ENCODE results near the gene EHF.

- no peak for TF ChIP-seq CTCF (IDR thresholded peaks at IDR 0.05; ENCODE audit: poor library complexity, severe bottlenecking)
- TF ChIP-seq EZH2 (IDR thresholded peaks at IDR 0.05; ENCODE audit: borderline replicate concordance, insufficient read depth, low read length, poor library complexity, severe bottlenecking) = no peak
- TF ChIP-seq POLR2AphosphoS5 (IDR thresholded peaks at IDR 0.05) = no peak
- no peak for TF ChIP-seq TAF1 (IDR thresholded peaks at IDR 0.05; ENCODE audit: low read depth)
- no peak for TF ChIP-seq EP300 (conservative IDR thresholded peaks at IDR 0.05; ENCODE audit: poor library complexity, severe bottlenecking)
- TF ChIP-seq SMC3 (conservative IDR thresholded peaks at IDR 0.05; ENCODE audit: poor library complexity) = no peak
These were observed 27.1 kb downstream of the EHF start for GRCh38 chr11:34648036-34648435.
